Panc1 (cell line): ENCODE data around the gene GRIK1.

Experiments used
- CTCF ChIP-seq: fragments of 450-650 bp; IDR thresholded peaks from 2 replicates; pipeline ENCODE4 v1.5.1; 2017; ENCODE audit warnings: mild to moderate bottlenecking
- POLR2AphosphoS5 ChIP-seq: IDR thresholded peaks from 2 replicates; pipeline ENCODE4 v1.6.1; 2012; ENCODE audit warnings: mild to moderate bottlenecking, low read depth, low read length, moderate library complexity
- REST ChIP-seq, 2 experiments: IDR thresholded peaks; 2 replicates each; pipeline ENCODE4 v1.6.1; 2011 to 2012; ENCODE audit warnings: low read depth in 2 of 2, control low read depth in 1 of 2, low read length in 1 of 2, mild to moderate bottlenecking in 1 of 2, moderate library complexity in 1 of 2; ENCODE audit not compliant: insufficient read depth in 1 of 2
- TCF7L2 ChIP-seq: IDR thresholded peaks from 2 replicates; pipeline ENCODE4 v1.6.1; 2011; ENCODE audit warnings: mild to moderate bottlenecking, low read depth, low read length, inconsistent platforms

GRCh38 chr21:29514652-29515247 is 425.0 kb downstream of the GRIK1 start:
- TF ChIP-seq CTCF (no peak), POLR2AphosphoS5 (no peak), REST (IDR thresholded peaks at IDR 0.05; ENCODE audit: insufficient read depth in 1 of 2, low read depth in 2 of 2, low read length in 1 of 2) (no peak), TCF7L2 (no peak)
